NCI-H524 treated with DMSO at 0.1 percent for 48 hours (cell line): Measurements from ENCODE around the gene PROSER3.
"Not testable (repeated sequence)": the region's sequence is repeated elsewhere in the genome, so short reads cannot be mapped to it uniquely, and the experiment has no call there.

Experiments
- DNase-seq: peaks from one replicate; lab custom pipeline; 2025; lab: John Stamatoyannopoulos, UW

Gene PROSER3

DNA sequence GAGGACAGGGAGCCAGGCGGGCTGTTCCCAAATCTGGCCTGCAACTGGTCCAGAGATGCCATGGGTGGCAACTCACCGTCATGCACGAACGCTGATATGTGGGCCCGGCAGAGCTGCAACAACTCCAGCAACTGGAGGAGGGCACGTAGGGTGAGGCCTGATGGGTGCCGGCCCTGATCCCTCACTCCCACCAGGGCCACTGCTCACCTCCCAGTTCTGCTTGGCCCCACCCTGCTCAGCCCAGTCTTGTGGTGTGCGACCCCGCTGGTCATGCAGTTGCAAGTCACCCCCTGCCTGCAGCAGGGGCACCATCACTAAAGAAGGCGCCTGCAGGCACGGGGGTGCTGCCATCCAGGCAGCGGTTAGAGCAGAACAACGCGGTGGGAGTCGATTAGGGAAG is 34.3 kb downstream of the PROSER3 start:
- no peak for DNase-seq

DNA sequence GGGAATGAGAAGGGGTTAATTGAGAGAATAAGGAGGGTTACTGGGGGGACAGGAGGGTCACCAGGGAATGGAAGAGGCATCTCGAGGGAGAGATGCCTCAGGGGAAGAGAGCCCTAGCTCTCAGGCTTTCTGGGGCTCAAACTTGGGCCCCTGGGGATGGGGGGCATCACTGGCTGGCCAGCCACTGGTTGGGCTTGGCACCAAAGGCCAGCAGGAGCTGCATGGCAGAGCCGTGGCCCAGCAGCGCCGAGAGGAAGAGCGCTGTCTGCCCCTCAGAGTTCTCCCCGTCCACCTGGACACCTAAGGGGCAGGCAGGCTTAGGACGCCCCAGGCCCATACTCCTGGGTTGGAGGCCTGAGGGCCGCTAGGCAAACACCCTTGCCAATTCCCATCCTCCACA is 34.9 kb downstream of the PROSER3 start:
- no peak for DNase-seq

GRCh38 chr19:35793381-35794165 is 35.6 kb downstream of the PROSER3 start:
- DNase-seq, result no peak

GRCh38 chr19:35795564-35795963 is 37.6 kb downstream of the PROSER3 start:
- DNase-seq, result not testable (repeated sequence)

DNA sequence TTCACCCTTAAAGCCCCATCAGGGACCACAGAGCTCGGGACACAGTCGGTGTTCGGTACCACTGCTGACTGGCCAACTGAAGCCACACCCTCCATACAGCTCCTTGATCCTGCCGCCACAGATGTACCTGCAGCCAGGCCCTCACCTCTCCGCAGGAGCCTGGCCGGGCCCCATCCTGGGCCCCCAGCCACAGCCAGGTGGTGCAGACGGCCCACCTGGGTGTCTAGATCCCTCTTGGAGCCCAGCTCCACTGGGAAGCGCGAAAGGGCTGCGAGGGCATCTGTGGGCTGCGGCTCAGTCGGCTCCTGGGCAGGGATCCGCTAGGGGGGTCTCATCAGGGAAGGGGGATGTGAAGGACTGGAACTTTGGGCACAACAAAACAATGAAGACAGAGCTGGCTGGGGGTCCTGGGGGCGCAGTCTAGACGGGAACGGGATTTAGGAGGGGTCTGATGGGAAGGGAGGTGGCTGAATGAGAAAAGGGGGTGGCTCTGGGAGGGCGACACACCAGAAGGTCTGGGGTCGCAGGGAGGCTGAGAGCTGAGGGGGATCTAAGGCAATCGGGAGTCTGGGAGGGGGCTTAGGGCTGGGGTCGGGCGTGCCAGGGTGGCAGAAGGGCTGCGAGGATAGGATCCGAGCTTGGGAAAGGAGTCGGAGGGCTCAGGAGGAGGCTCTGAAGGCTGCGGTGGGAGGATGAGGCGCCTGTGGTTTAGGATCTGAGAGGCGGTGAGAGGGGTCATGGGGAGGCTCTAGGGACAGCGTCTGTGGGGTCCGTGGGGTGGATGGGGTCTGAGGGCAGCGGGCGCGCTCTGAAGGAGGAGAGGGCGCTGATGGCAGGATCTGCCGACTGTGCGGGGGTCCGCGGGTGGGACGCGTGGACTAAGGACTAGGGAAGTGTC is 38.9 kb downstream of the PROSER3 start:
- DNase-seq, result no peak

- DNase-seq, result no peak
These were observed 39.7 kb downstream of the PROSER3 start for GRCh38 chr19:35797663-35798062.

GRCh38 chr19:35801828-35802227 is 43.9 kb downstream of the PROSER3 start:
- no peak for DNase-seq

DNA sequence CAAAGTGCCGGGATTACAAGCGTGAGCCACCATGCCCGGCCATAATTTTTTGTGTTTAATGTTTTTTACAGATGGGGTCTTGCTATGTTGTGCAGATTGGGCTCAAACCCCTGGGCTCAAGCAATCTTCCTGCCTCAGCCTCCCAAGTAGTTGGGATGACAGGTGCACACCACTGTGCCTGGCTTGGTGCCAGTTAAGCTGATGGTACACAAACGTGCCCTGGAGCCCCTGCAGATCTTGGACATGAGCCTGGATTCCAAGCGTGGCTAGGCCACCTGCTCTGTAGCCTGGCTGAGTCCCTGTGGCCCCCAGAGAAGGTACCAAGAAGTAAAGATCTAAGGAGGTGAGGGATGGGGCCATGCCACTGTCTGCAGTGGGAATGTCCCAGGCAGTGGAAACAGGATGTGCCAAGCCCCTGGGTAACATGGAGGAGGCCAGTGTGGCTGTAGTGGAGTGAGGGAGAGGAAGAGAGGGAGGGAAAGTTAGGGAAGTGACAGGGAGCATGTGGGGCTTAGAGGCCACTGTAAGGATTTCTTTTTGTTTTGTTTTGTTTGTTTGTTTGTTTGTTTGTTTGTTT is 47.6 kb downstream of the PROSER3 start:
- no peak for DNase-seq

DNA sequence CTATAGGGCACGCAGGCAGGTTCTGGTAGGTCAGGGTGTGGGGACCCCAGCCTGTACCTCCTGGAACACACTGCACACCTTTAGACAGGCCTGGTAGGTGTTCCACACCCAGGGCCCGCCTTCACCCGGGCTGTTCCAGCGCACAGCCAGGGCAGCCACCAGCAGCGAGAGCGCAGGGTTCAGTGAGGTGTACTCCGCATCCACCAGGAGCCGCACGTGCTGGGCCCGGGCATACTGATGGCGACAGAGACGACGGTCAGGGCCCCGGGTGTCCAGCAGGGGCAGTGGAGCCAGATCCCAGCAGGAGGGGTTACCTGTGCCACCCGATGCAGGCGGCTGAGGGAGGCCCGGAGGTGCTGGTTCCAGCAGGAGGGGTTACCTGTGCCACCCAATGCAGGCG is 48.6 kb downstream of the PROSER3 start:
- DNase-seq, result no peak

GRCh38 chr19:35807633-35808032 is 49.7 kb downstream of the PROSER3 start:
- no peak for DNase-seq

DNA sequence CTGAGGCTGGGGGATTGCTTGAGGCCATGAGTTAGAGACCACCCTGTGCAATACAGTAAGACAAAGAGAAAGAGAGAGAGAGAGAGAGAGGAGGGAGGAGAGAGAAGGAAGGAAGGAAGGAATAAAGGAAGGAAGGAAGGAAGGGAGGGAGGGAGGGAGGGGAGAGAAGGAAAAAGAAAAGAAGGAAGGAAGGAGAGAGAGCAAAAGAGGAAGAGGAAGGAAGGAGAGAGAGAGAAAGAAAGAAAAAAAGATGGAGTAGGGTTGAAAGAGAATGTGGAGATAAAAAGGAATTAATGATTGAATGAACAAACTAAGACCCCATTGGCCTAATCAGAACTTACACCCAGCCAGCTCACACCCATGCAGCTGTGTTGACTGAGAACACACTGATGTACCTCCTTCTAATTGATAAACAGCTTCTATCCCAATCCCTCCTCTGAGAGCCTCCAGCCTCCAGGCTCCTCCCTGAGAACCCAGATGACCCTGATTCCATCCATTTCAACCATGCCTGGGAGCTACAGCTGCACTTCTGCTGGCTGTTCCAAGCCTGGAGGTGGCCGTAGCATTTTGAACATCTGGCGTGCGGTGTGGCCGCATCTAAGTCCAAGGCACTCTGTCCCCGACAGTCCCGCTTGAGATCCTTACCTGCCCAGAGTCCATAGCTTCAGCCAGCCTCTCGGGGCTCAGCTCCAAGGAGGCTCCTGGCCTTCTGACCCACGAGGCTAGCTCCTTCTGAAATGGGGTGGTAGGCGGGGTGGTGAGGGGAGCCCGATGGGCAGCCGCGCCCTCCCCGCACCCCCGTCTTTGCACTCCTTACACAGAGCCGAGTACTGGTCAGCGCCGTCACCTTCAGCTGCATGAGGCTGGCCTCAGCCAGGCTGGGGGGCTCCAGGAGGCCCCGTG is 53.6 kb downstream of the PROSER3 start:
- no peak for DNase-seq

- DNase-seq, result no peak
These were observed 54.5 kb downstream of the PROSER3 start, which contains the start of gene PRODH2 for GRCh38 chr19:35812220-35813042. TSS of gene PRODH2 (minus strand) at chr19:35812845. CDS start at chr19:35812805, 40 bp downstream.

GRCh38 chr19:35813043-35813890 is 55.3 kb downstream of the PROSER3 start:
- no peak for DNase-seq

DNA sequence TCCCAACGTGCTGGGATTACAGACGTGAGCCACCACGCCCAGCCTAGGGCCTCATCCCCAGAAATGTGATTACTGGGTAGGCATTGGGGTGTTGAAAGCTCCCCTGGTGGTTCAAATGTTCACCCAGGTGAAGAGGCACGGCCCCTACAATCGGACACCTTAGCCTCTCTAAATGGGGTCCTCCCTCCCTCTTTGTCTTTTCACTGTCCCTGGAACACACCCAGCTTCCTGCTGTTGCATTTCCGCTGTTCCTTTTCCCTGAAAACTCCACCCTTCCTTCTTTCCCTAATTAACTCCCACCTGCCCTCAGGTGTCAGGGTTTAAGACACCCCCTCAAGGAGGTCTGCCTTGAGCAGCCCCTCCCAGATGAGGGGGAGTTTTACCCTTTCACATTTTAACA is 58.3 kb downstream of the PROSER3 start:
- DNase-seq, result no peak

DNA sequence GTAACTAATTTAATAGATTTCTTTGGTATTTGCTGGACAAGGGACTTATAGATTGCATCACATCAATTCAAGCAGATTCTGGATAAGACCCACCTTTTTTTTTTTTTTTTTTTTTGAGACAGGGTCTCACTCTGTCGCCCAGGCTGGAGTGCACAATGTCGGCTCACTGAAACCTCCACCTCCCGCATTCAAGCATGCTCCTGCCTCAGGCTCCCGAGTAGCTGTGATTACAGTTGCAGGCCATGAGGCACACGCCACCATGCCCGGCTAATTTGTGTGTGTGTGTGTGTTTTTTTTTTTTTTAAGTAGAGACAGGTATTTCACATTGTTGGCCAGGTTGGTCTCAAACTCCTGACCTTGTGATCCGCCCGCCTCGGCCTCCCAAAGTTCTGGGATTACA is 58.9 kb downstream of the PROSER3 start:
- DNase-seq, result no peak

- DNase-seq, result no peak
These were observed 60.5 kb downstream of the PROSER3 start for GRCh38 chr19:35818445-35818844.
